ENCODE results near the gene PHF3.

GRCh38 chr6:63598049-63599036 lies 37.3 kb upstream of the PHF3 start:
- TF ChIP-seq POLR2AphosphoS5 (IDR thresholded peaks at IDR 0.05; ENCODE audit: low read depth, low read length) (no peak), TAF1 (IDR thresholded peaks at IDR 0.05; ENCODE audit: borderline replicate concordance, insufficient read depth, low read length) (no peak), SIN3A (IDR thresholded peaks at IDR 0.05; ENCODE audit: borderline replicate concordance, insufficient read depth, low read length) (no peak), FOXP2 (optimal IDR thresholded peaks at IDR 0.05; ENCODE audit: borderline replicate concordance, extremely low read depth, extremely low read length, insufficient read depth) (no peak)
